Smooth muscle cell of the brain vasculature (primary cell): ENCODE measurements around the gene ALOX12.
"Not testable (repeated sequence)": the region's sequence is repeated elsewhere in the genome, so short reads cannot be mapped to it uniquely, and the experiment has no call there.

Experiments used
- DNase-seq: peaks from one replicate; pipeline ENCODE4 v3.0.0-alpha.2; 2012; ENCODE audit warnings: low read depth, low spot score

The ALOX12 gene, protein sequence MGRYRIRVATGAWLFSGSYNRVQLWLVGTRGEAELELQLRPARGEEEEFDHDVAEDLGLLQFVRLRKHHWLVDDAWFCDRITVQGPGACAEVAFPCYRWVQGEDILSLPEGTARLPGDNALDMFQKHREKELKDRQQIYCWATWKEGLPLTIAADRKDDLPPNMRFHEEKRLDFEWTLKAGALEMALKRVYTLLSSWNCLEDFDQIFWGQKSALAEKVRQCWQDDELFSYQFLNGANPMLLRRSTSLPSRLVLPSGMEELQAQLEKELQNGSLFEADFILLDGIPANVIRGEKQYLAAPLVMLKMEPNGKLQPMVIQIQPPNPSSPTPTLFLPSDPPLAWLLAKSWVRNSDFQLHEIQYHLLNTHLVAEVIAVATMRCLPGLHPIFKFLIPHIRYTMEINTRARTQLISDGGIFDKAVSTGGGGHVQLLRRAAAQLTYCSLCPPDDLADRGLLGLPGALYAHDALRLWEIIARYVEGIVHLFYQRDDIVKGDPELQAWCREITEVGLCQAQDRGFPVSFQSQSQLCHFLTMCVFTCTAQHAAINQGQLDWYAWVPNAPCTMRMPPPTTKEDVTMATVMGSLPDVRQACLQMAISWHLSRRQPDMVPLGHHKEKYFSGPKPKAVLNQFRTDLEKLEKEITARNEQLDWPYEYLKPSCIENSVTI

DNA sequence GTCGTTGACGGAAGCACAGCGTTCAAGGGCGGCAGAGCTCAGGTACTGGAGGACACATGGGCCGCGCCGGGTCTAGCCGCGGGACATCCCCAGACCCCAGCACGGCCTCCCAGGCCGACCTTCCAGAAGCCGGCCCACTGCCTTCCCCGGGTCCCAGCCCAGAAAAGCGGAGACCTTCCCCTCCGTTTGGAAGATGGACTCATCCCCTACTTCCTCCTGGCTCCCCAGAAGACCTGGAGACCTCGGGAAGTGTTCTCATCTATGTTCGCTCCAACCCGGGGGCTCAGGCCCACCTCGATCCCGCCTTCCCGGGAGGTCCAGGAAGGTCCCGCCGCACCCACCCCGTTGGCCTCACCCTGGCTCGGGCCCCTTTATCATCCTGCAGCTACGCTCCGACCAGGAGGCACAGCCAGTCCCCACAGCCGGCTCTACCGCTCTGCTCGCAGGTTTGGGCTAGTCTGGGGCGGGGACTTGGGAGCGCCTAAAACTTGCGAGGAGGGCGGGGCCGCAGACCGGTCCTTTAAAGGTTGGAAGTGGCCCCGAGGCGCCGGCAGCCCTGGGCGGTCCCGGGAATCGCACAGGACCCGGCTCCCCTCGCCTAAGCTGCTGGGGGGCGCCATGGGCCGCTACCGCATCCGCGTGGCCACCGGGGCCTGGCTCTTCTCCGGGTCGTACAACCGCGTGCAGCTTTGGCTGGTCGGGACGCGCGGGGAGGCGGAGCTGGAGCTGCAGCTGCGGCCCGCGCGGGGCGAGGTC is at the start of gene ALOX12:
Gene ALOX12, plus strand, starts transcription at position 550 of the 756 bp plus-strand sequence. Its CDS starts 69 bp downstream, at position 619.
- DNase-seq, result no peak

DNA sequence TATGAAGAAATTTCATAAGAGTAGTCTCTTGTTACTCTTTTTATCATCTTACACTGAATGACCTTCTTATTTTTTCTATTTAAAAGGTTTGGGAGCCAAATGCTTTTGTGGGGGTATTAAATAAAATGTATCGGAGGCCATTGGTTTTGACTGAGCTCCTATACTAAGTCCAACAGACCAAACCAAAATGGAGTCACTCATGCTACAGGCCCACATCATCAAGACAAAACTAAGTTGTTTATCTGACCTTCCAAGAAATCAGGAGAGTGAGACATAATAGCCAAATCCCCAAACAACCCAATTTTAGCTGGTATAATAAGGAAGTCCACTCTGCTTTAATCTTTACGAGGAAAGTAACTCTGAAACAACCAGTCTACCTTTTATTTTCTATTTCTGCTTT is 48.1 kb upstream of the ALOX12 start:
- no peak for DNase-seq

DNA sequence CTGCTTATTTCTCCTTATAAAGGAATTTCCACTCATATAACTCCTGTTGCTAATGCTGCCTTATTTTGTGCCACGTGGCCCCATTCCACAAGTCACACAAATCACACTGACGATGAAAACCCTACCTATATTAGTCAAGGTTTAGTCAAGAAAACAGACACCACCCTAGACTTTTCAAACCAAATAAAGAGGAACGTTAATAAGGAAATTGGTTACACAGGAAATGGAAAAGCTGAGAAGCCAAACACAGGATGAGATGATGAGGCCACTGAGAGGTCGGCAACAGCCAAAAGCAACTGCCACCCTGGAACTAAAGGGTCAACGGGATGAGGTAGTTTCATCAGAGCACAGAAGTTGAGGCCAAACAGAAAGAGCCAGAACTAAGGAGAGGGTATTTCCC is 47.3 kb upstream of the ALOX12 start:
- no peak for DNase-seq

DNA sequence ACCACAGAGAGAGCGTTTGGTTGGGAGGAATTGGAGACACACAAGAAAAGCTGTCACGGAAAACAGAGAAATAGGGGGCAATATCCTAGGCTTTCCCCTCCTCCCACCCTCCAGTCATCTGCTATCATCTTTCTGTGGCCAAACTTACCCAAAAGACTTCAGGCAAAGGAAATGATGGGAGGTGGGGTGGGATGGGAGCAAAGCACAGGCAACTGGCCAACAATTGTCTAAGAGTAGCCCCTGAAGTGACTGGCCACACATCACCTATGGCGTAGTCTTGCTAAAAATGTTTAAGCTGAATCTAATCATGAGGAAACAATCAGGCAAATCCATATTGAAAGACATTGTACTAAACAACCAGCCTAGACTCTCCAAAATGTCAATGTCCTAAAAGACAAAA is 46.9 kb upstream of the ALOX12 start:
- no peak for DNase-seq

DNA sequence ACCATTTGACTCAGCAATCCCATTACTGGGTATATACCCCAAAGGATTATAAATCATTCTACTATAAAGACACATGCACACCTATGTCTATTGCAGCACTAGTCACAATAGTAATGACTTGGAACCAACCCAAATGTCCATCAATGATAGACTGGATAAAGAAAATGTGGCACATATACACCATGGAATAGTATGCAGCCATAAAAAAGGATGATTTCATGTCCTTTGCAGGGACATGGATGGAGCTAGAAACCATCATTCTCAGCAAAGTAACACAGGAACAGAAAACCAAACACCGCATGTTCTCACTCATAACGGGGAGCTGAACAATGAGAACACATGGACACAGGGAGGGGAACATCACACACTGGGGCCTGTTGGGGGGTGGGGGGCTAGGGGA is 44.9 kb upstream of the ALOX12 start:
- DNase-seq, result not testable (repeated sequence)

DNA sequence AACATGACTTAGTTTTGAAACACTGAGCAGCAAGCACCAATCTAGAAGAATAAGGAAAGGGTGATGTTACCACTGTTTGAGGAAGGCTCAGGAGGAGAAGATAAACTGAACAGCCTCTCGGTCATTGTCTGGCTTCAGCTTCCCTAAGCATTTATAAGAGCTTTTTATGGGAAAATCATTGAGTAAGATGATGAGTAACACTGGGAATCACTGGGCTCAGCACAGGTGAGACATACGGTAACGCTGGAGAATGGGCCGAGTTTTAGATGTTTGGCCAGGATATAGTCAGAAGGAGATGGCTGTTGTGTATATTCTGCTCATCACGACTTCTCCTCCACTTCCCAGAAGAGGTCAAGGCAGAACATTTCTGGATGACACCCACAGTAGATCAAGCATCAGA is 42.2 kb upstream of the ALOX12 start:
- no peak for DNase-seq

DNA sequence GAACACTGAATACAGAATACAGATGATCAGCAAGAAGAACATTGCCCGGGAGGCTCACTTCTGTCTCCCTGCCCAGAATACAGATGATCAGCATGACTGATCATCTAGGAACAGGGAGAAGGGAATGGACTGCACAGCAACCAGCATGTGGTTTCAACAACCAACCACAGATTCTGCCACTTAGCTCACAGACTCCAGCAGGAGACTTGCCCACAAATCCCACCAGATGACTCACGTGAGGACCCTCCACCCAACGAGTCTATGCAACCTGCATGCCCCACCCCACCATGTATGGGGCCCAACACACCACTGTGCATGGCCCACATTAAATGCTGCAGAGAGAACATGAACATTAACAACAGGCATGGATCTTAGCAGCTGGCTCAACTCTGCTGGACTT is 36.1 kb upstream of the ALOX12 start:
- DNase-seq, result no peak

DNA sequence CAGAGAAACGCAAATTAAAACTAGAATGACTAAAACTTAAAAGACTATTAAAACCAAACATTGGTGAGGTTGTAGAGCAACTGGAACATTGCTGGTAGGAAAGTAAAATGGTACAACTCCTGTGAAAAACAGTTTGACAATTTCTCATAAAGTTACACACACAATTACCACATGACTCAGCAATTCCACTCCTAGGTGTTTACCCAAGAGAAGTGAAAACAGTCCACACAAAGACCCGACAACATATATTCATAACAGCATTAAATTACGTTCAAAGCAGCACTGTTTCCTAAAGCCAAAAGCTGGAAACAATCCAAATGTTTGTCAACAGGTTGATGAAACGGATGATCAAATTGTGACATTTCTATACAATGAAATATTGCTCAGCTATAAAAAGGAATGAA is 26.5 kb upstream of the ALOX12 start:
- DNase-seq, result no peak

DNA sequence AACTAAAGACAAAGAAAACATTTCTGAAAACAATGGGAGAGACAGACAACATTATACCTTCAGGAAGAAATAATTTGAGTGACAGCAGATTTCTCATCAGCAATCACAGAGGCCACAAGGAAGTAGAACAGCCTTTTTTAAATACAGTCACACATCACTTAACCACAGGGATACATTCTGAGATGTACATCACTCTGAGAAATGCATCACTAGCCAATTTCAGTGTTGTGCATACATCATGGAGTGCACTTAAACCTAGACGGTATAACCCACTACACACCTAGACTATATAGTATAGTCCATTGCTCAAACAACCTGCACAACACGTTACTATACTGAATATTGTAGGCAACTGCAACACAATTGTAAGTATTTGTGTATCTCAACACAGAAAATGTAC is 24.9 kb upstream of the ALOX12 start:
- DNase-seq, result no peak

DNA sequence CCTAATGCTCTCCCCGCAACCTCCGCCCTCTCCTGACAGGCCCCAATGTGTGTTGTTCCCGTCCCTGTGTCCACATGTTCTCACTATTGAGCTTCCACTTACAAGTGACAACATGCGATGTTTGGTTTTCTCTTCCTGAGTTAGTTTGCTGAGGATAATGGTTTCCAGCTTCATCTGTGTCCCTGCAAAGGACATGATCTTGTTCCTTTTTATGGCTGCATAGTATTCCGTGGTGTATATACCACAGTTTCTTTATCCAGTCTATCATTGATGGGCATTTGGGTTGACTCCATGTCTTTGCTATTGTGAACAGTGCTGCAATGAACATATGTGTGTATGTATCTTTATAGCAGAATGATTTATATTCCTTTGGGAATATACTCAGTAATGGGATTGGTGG is 16.4 kb upstream of the ALOX12 start:
- DNase-seq, result not testable (repeated sequence)

DNA sequence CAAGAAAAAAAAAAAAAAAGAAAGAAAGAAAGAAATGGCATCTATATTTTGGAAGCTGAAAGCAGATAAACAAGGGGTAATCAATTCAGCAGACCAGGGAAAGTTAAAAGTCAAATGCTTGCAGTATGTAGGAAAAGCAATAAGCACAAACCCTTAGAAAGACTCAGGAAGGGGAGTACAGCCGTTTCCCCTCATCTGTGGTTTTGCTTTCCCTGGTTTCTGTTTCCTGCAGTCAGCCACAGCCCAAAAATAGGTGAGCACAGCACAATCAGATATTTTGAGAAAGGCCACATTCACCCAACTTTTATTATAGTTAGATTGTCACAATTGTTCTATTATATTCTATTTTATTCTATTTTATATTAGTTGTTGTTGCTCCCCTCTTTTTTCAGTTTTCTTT is 14.4 kb upstream of the ALOX12 start:
- no peak for DNase-seq

DNA sequence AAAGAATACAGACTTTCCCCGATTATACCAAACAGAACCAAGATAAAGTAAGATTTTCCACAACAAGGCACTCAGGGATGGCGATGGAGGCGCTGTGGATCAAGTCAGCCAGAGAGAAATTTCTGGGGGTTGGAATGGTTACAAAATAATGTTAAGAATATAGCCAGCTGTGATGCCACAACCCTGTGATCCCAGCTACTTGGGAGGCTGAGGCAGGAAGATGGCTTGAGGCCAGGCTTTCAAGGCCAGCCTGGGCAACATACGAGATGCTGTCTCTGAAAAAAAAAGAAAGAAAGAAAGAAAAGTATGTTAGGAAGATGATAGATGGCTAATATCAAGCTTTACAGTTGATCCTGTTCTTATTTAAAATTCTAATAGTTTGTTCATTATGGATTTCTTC is 10.6 kb upstream of the ALOX12 start:
- DNase-seq, result no peak

DNA sequence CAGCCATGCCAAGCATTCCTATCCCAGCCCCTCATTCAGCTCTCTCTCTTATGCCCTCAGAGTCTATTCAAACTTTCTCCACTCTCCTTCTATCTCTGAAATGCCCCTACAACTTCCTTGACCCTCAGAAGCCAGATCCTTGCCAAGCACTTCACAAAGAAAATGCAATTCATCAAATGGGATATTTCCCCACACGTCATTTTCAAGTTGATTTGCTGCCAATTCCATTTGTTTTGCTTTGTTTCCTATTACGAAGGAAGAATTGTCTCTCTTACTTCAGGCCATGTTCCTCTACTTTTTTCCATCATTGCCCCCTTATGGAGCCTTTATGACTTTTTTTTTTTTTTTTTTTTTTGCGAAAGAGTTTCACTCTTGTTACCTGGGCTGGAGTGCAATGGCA is 9.2 kb upstream of the ALOX12 start:
- no peak for DNase-seq

DNA sequence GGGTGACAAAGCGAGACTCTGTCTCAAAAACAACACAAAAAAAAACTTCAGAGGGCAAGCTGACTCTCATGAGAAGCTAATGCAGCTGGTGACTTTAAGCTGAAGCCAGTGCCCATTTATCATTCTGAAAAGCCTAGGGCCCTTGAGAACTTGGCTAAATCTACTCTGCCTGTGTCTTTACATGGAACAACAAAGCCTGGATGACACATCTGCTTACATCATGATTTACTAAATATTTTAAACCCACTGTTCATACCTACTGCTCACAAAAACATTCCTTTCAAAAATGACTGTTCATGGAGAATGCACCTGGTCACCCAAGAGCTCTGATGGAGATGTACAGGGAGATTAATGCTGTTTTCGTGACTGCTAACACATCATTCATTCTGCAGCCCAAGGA is 6.1 kb upstream of the ALOX12 start:
- DNase-seq, result no peak

DNA sequence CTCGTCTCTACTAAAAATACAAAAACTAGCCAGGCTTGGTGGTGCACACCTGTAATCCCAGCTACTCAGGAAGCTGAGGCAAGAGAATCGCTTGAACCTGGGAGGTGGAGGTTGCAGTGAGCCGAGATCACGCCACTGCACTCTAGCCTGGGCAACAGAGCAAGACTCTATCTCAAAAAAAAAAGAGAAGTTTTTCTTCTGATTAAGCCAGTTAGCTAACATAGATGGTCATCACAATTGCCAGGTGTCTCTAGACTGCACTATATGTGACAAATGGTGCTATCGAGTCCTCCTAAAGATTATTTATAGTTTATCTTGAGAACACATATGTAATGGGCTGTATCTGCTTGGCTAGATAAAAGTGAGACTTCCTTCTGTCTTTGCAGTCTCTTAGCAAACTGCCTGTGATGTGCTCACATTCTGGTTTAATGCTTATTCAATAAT is 2.2 kb upstream of the ALOX12 start:
- not testable (repeated sequence) for DNase-seq

DNA sequence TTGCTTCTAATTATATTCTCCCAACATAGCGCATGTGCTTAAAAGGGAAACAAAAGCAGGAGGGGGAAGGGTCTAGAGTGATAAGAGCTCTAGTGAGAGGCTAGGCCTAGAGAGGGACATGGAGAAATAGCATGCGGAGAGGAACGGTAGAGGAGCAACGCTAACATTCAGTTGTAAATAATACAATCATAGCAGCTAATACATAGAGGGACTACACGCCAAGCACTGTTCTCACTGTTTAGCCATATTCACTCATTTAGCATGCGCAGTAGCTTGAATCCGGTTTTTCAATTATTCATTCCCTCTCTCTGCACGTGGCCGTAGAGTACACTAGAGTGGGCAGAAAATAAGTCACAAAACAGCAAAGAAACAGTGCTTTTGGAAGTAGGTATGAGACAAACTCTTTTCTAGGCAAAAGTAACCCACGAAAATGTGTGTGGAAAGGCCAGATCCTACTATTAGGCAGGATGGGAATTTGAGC is 1.7 kb upstream of the ALOX12 start:
- DNase-seq, result no peak

DNA sequence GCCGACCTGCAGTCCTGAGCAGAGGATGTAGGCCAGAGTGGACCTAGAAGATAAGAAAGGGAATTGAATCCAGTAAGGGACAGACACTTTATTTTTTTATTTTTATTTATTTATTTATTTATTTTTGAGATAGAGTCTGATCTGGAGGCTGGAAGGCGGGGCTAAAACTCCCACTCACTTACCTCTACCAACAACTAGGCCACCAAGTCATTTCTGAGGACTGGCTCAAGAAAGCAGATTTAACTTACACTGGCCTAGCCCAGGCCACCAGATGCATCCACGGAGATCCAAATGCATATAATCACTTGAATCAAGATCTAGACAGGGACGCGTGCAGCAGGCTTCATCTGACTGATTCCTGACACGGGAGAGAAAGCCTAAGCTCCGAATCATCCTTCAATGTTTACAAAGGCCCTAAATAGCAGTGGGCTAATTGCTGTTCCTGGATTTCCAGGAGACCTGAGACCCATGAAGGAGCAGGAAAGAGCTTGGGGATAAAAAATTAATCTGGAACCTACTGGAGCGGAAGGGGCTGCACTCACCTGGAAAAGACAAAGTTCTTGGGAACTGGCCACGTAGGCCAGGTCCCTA is 1.1 kb upstream of the ALOX12 start:
- DNase-seq, result no peak

DNA sequence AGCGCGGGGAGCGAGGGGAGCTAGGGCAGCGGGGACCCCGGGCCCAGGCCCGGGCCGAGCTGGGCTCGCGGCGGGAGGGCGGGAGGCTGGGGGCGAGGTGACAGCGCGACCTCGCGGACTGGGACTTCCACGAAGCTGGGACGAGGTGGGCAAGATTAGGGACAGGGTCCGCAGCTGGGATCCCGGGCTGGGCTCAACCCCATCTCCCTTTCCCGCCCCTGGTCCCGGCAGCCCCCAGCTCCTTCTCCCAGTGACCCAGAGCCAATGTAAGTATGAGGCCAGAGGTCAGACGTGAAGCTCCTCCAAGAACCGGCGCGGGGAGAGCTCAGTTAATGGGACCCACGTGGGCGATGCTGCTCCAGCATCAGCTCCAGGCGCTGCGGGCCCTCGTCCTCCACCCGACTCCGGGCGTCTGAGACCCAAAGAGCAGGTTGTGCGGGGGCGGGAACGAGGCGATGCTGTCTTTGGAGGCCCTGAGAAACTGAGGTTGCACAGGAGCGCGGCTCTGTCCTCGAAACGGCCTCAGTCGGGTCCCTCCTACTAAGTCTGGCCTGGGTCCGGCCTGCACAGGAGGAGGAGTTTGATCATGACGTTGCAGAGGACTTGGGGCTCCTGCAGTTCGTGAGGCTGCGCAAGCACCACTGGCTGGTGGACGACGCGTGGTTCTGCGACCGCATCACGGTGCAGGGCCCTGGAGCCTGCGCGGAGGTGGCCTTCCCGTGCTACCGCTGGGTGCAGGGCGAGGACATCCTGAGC is 585 bp downstream of the ALOX12 start:
- no peak for DNase-seq

DNA sequence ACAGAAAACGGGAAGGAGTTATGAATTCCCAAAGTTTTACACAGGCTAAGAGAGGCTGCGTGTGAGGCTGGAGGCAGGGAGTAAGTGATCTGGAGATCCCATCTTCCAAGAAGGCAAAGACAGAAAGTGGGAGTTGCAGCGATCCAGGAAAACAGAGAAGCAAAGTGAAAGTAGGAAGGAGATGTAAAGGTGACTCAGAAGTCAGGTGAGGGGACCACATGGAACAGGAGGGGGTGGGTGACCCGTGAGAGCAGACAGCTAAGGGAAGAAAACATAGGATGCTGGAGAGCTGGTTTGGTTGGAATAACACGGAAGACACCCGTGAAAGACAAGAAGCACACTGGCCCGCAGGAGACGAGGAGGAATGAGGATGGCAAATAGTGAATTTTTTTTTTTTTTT is 1.3 kb downstream of the ALOX12 start:
- no peak for DNase-seq

DNA sequence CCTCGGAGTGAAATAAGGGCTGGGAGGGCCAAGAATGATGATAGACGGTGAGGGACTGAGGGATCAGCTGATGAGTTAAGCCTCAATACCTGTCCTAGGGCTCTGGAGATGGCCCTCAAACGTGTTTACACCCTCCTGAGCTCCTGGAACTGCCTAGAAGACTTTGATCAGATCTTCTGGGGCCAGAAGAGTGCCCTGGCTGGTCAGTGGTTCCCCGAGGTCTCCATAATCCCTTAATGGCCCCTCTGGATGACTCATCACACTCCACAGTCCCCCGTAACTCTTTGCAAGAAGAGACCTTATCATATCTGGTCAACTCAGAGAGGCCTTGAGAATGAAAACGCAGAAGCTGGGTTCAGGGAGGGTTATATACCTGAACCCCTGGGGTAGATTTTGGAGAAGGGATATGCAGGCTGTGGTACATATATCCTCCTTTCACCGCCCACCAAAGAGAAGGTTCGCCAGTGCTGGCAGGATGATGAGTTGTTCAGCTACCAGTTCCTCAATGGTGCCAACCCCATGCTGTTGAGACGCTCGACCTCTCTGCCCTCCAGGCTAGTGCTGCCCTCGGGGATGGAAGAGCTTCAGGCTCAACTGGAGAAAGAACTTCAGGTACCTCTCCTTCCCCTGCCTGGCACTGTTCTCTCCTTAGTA is 3.1 kb downstream of the ALOX12 start:
- no peak for DNase-seq
